ENCODE data around the gene CNN1.

Gene CNN1

DNA sequence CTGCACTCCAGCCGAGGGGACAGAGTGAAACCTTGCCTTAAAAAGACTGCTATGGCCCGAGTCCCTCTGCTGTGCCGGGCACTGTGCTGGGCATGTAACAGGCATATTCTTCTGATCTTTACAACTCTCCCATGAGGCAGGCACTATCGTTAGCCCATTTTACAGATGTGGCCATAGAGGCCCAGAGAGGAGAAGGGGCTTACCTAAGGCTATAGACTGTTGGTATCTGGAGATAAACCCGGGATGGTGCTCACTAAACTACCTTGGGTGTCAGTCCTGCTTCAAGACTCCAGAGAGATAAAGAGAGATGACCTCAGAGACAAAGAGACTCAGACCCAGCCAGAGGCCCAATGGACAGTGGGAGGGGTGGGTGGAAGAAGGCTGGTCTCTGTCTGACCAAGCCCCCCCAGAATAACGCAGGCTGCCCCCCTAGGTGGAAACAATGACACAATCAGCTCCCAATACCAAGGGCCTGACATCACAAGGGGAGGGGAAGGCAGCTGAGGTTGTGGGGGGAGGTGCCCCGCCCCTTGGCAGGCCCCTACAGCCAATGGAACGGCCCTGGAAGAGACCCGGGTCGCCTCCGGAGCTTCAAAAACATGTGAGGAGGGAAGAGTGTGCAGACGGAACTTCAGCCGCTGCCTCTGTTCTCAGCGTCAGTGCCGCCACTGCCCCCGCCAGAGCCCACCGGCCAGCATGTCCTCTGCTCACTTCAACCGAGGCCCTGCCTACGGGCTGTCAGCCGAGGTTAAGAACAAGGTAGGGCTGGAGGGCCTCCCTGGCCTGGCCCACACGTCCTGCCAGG lies at the start of gene CNN1:
Gene CNN1 (plus strand): TSS at position 620 of the 805 bp plus-strand sequence. CDS start 77 bp downstream, at position 697.
- DNase-seq = no peak

DNA sequence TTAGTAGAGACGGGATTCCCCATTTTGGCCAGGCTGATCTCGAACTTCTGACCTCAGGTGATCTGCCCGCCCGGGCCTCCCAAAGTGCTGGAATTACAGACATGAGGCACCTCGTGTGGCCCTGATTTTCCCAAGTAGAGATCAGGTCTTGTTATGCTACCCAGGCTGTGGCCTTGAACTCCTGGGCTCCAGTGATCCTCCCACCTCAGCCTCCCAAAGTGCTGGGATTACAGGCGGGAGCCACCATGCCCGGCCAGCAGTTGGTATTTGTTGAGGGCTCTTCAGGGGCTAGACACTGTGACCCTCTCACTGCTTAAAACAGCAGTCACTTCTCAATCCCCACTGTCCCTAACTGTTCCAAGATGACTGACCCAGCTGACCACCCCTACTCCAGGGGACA lies 49.3 kb upstream of the CNN1 start:
- DNase-seq = no peak

DNA sequence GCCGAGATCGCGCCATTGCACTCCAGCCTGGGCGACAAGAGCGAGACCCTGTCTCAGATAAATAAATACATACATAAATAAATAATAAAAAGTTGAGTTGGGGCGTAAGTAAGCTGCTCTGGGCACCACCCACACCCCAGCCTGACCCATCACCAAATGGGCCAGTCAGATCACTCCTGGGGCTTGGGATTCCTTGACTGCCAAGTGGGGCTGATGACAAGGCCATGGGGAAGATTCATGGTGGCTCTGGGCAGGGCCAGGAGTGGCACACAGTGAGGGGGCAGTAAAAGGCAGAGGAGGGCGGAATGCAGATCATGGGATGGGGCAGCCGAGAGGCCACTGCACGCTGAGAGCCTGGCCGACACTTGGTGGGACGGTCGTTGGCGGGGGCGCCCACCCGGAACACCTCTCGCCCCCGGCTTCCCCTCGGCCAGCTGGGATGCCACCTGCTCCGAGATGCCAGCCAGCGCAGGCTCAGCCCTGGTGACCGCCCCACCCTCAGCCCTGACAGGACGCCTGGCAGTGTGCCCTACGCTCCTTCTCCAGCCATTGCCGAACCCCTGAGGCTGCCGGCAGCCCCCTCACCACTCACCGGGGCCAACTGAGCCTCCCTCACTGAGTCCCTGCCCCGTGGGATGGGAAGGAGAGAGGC lies 43.9 kb upstream of the CNN1 start:
- DNase-seq = no peak

DNA sequence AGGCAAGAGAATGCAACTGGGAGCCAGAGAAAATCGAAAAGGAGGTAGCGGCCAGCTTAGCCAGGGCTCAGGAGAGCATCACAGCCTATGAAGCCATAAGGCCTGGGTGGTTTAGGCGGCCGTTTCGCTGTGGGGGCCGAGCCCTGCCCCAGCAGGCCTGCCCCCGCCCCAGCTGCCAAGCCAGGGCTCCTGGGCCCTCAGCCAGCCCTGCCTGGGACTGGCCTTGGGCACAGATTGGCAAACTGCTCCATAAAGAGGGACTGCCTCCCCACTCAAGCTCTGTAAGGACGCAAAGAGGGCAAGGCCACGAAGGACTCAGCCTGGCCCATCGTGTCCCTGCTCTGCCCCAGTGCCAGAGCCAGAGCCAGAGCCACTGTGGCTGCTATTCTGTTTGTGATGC lies 43.2 kb upstream of the CNN1 start:
- DNase-seq = no peak

DNA sequence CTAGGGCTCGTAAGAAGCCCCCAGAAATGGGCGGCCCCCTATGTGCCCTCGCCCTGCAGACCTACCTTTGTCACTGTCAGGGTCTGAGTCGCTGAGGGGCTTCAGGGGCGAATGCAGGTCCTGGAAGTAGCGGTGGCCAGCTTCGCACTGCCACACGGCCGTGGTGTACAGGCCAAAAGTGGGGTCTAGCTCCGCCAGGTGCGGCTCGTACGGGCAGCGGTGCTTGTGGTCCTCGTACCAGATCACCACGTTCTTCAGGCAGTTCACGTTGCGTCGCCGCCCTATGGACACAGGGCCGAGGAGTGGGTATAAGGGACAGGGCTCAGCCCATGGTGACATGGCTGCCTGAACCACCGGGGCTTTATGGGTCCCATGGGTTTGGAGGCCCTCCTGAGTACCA lies 42.8 kb upstream of the CNN1 start:
- DNase-seq = no peak

DNA sequence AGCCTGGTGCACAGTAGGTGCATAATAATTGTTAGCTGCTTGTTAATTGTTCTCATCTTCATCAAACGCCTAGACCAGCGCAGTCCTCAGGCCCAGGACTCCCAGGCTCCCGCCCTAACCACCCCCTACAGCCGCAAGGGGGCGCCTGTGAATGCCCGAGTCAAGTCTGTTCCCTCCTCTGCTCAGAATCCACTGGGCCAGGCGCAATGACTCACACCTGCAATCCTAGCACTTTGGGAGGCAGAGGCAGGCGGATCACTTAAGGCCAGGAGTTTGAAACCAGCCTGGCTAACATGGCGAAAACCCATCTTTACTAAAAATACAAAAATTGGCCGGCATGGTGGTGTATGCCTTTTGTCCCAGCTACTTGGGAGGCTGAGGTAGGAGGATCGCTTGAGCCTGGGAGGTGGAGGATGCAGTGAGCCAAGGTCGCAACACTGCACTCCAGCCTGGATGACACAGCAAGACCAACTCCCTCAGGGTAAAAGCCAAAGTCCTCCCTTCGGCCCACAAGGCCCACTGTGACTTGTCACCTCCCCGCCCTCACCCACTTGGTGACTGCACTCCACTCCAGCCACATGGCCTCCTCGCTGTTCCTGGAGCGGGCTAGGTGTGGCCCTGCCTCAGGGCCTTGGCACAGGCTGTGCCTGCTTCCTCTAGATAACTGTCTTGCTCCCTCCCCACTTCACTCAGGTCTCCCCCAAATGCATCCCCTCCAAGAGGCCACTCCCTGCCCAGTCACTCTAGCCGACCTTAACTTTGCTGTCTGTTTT lies 42.1 kb upstream of the CNN1 start:
- peak; percentile 49 for DNase-seq

DNA sequence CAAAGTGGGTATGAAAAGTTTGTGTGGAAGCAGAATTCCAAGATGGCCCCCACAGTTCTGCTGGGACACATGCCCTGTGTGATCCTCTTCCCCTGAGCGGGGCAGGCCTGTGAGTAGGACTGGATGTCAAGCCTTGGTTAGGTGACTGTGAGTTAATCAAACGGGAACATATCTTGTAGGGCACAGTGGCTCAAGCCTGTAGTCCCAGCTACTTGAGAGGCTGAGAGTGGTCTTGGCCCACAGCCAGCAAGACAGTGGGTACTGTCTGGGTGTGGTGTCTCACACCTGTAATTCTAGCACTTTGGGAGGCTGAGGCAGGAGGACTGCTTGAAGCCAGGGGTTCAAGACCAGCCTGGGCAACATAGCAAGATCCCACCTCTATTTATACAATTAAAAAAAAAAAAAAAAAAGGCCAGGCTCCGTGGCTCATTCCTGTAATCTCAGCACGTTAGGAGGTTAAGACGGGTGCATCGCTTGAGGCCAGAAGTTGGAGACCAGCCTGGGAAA lies 39.4 kb upstream of the CNN1 start:
- DNase-seq = no peak

DNA sequence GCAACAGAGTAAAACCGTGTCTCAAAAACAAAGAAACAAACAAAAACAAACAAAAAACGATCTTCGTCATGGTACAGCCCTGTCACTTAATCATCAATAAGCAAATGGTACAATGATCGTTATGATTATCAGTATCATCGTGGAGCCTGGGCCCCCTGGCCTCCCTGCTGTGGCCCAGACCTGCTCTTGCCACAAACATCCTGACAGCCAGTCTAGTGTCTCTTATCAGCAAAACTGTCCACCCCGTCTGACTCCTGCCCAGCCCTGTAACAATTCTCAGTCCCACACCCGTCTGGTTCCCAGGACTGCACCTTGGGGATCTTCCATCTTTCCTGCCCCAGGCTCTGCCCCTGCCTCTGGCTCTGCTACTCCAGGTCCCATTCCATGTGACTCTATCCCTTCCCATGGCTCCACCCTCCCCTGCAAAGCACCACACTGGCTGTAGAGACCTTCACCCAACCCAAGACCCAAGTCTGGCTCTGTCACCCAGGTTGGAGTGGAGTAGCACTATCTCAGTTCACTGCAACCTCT lies 38.7 kb upstream of the CNN1 start:
- DNase-seq = no peak

DNA sequence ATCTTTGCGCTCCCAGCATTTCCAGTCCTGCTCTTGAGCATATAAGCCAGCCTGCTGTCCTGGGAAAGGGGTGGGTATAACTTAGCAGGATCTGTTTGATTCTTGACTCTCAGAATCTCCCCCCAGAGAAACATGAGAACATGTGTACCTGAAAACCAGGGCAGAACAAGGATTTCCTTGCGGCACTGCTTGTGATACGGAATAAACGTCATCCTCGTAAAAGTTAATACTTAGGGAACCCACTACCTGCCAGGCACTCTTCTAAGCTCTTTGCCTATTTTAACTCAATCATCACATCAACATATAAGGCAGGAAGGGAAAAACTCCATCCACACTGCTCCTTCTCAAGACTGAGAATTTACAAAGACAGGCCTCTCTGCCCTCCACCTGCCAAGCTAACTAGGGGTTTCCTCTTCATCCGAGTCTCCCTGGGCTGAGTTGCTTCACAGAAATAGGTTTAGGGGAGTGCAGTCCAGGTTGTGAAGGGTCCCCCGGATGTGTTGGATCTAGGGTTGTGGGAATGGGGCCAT lies 34.1 kb upstream of the CNN1 start:
- no peak for DNase-seq

DNA sequence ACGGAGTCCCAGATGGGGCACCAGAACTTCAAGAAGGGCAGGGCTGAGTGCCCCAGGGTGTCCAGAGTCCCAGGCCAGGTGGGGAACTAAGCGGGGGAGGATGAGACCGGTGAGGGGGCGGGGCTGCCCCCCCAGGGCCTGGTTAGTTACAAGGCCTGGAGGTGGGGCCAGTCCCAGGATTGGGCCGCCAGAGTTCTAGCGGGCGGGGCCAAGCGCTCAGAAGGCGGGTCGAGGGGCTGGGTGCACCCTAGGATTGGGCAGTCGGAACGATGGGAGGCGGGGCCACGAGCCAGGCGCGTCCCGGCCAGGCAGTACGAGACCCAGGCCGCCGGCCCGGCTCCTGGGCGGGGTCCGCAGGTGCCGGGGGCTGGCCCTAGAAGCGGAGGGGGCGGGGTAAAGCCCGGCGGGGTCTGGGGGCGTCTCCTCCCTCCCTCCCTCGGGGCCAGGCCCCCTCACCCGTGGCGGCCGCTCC lies 33.6 kb upstream of the CNN1 start:
- DNase-seq = peak; percentile 94

DNA sequence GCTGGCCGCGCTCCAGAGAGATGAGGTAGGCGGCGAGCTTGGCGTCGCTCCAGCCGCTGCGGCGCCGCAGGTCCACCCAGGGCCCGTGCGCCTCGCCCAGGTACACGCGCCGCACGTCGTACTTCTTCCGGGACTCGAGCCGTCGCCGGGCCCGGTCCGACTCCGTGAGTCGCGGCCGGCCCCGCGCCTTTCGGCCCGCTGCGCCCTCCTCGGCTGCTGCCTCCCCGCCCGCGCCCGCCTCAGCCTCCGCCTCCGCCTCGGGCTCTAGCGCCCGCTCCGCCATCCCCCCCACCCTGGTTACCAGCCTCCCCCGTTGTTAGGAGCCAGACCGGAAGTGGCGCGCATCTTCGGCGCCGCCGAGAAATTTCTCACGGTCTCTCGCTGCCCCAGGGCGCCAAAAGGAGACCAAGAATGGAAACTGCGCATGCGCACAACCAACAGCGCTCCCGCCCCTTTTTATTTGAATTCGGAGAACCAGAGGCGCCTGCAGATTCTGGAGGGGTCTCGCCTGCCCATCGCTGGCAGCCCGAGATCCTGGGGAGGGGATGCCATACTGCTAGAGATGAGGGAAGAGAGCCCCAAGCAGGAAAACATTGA lies 33.0 kb upstream of the CNN1 start, which contains the start of gene ZNF653:
Gene ZNF653 (minus strand): TSS at position 336 of the 597 bp plus-strand sequence. CDS start 53 bp downstream, at position 283.
- peak; percentile 94 for DNase-seq

DNA sequence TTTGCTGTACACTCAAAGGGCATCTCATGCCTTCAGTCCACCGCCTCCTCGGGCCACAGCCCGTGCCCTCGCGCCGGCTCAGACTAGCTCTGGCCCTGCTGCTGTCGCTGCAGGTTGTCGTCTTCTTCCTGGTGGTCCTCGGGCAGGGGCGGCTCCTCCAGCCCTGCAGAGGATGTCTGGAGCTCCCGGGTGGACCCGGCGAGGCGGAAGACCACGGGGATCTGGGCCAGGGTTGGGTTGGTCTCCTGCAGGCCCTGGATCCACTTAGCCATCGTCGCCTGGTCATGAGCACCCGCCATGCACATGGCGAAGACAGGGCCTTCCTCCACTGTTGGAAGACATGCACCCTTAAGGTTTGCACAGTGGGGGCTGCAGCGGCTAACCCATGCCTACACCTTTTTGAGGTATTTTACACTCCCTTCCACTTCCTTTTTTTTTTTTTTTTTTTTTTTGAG lies 32.5 kb upstream of the CNN1 start:
- DNase-seq = no peak

DNA sequence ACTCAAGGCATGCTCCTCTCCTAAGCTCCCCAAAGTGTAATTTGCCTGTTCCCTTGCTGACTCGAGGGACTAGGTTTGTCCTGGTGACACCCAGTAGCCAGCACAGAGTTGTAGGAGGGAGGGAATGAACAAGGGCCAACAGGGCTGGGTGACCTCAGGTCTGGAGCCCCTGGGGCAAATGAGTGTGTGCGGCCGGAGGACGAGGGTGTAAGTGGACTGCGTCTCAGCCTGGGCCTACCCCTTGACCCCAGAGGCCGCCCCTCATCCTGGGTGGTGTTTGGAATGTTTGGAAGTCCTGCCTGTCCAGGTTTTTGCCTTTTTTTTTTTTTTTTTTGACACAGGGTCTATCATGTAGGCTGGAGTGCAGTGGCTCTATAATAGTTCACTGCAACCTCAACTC lies 31.7 kb upstream of the CNN1 start:
- DNase-seq = no peak

DNA sequence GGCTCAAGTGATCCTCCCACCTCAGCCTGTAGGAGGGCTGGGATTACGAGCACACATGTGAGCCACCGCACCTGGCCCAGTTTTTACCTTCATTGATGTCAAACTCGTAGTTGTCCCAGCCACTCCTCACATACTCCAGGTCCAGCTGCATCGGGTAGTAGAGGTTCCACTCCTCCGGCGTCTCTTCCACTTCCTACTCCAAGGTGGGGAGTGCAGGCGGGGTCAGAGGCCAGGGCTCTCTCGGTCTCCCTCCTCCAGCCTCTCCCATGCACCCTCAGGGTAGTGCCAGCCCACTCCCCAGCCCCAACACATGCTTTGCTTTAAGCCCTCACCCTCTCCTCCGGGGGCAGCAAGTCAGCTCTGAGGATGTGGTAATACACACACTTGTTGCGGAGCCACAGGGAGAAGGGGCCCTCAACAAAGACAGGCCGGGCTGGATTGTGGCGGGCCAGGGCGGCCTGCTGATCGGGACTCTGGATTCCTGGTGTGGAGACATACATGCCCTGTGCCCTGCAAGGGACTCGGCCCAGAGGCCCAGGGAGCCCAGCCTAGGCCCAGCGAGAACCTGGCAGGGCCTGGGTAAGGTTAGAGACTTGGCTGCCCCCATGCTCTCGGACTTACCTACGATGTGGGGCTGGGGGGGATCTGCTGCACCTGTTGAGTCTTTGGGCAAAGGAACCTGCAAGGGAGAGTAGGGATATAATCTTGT lies 31.1 kb upstream of the CNN1 start:
- no peak for DNase-seq

DNA sequence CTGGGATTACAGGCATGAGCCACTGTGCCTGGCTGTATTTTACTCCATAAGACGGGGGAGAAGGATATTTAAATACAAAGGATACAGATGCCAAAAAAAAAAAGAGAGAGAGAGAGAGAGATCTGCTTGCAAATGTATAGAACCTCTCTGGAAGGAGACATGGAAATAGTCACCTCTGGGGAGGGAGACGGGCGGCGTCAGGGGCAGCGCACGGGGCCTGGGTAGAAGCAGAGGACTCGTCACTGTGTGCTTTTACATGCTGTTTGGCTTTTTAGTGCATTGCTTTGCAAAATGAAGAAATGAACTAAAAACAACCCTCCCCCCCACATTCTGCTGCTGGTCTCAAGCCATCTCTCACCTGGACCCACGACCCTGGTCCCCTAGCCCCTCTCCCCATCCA lies 28.2 kb upstream of the CNN1 start:
- DNase-seq = no peak

DNA sequence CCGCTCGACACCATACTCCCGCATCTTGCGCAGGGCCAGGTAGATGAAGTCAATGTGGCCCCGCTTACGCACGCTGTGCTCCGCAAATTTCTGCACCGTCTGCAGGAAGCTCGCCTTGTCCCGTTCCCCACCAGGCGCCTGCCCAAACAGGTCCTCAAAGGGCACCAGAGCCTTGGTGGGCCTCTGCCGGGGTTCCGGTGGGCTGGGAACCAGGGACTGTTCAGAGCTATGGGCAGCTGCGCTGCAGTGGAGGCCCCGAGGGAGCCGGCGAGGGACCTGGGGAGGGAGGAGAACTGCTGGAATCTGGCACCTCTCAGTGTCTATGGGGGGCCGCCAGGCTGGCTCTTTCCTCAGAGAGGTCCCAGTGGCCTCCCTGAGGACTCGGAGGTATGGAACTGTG lies 24.7 kb upstream of the CNN1 start:
- DNase-seq = no peak

DNA sequence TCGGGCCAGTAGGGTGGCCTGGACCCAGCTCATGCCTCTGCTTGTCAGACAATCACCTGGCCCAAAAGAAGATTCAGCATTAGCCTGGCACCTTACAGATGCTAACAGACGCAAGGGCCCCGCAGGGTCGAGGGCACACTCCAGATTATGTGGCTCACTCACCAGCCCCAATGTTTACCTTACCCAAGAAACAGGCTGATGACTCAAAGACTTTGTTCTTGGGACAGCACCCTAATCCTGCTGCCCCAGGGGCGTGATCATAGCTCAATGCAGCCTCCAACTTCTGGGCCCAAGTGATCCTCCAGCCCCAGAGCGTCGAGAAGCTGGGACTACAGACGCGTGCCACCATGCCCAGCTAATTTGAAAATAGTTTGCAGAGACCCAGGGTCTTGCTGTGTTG lies 19.5 kb upstream of the CNN1 start:
- no peak for DNase-seq

DNA sequence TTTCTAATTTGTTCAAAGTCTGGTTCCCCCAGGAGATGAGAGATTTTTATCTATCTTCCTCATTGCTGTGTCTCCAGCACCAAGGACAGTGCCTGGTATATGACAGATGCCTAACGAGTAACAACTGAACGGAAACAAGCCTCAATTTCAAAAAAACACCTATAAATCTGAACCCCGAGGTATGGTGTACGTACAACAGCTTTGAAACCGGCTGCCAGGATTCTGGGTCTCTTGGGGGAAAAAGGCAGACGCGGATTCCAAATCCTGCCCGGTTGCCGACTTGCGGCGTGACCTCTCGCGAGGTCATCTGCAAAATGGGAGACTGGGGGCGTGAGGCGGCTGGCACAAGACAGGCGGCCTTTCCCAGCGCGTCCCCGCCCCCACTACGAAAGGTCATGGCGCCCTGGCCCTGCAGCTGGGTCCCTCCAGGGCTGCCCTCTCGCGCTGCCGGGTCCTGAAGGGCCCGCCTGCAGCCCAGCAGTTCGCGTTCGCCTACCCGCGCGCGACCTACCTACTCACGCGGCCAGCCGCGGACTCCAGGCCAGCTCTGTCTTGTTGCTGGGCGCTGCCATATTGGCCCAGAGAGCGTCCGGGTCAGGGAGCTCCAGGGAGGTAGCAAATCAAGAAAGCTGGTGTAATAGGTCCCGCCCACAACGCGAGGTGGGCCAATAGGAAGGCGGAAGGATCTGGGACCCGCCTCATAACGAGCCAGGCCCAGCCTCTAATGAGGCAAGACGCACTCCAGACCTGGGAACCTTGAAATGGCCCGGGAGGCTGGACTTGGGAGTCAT lies 9.9 kb upstream of the CNN1 start, which contains the start of gene ECSIT:
Gene ECSIT (minus strand): TSS at position 584 of the 791 bp plus-strand sequence. CDS start 9,964 bp downstream, outside the sequence.
- DNase-seq = peak; percentile 85

DNA sequence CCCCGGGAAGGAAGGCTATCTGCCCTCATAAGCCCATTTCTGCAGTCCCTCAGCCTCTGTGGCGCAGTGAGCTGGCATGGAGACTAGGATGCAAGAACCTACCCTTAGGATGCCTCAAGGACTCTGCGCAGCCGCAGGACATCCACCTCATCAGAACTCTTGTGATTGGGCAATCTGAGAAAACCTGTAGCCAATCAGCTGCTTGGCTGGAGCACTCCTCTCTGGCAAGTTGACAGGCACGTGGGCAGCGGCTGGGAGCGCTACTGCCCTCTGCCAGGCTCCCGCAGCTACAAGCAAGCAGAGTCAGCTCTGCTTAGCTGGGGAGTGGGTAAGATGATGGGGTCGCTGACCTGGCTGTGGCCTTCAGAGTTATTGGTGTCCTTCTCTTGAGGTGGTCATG lies 8.2 kb upstream of the CNN1 start:
- no peak for DNase-seq

DNA sequence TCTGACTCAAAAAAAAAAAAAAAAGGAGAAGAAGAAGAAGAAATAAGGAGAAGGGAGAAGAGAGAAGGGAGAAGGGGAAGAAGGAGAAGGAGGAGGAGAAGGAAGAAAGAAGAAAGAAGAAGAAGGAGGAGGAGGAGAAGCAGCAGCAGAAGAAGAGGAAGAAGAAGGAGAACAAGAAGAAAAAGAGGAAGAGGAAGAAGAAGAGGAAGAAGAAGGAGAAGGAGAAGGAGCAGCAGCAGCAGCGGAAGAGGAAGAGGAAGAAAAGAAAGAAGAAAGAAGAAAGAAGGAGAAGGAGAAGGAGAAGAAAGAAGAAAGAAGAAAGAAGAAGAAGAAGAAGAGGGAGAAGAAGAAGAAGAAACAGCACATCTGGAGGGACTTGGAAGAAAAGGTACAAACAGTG lies 4.1 kb upstream of the CNN1 start:
- DNase-seq = no peak

DNA sequence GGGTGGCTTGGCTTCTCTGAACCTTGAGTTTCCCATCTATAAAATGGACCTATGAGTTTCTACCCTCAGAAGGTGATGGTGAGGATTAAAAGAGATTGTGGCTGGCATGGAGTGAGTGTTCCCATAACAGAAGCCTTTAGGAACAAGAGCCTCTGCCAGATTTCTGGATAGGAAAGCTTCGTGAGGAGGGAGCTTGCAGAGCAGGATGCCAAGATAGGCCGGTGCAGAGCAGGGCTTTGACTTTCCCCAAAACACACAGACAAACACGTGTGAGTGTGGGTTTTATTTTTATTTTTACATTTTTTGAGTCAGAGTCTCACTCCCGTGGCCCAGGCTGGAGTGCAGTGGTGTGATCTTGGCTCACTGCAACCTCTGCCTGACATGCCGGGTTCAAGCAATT lies 3.7 kb upstream of the CNN1 start:
- DNase-seq = no peak
